ENCODE data around the gene ASIC4.

ASIC4 gene

GRCh38 chr2:219570924-219571310, 56.6 kb downstream of the ASIC4 start:
- peak; percentile 70 for DNase-seq

GRCh38 chr2:219571311-219572236, 57.3 kb downstream of the ASIC4 start, which contains the start of gene OBSL1:
Gene OBSL1, minus strand, starts transcription at chr2:219571539. Its CDS starts 307 bp downstream, at chr2:219571232.
- DNase-seq: peak; percentile 81

GRCh38 chr2:219572237-219573001, 58.1 kb downstream of the ASIC4 start, which contains the start of gene INHA:
Gene INHA, plus strand, starts transcription at chr2:219572310. Its CDS starts 65 bp downstream, at chr2:219572375.
- DNase-seq: no peak

GRCh38 chr2:219573166-219573565, 58.9 kb downstream of the ASIC4 start:
- DNase-seq: no peak

- DNase-seq: no peak
Observed at GRCh38 chr2:219574484-219575311, 60.4 kb downstream of the ASIC4 start.

- DNase-seq: no peak
Observed at GRCh38 chr2:219575566-219576504, 61.6 kb downstream of the ASIC4 start.

GRCh38 chr2:219576505-219577388, 62.5 kb downstream of the ASIC4 start:
- DNase-seq: peak; percentile 79

- DNase-seq: no peak
Observed at GRCh38 chr2:219578811-219579613, 64.7 kb downstream of the ASIC4 start.

- no peak for DNase-seq
Observed at GRCh38 chr2:219581346-219581745, 67.1 kb downstream of the ASIC4 start.

Data from retina (tissue), 1 donor.